Lower leg skin (tissue), 3 donors: ENCODE results near the gene NKD1.

Experiments used
- CTCF ChIP-seq, 3 donors: fragments of 450-650 bp; IDR thresholded peaks; one replicate each; pipeline ENCODE4 v1.5.1; 2016; ENCODE audit warnings: antibody characterized with exemption in 3 of 3, mild to moderate bottlenecking in 3 of 3, moderate library complexity in 2 of 3
- POLR2A ChIP-seq, 2 donors: fragments of 450-650 bp; IDR thresholded peaks; one replicate each; pipeline ENCODE4 v1.6.1; 2016 to 2017; ENCODE audit warnings: antibody characterized with exemption in 2 of 2, mild to moderate bottlenecking in 1 of 2, moderate library complexity in 1 of 2

- no peak for TF ChIP-seq POLR2A (IDR thresholded peaks at IDR 0.05)
- no peak for TF ChIP-seq CTCF (IDR thresholded peaks at IDR 0.05)
These were observed 142.0 kb downstream of the NKD1 start for GRCh38 chr16:50690177-50690576.
